Neural cell (in vitro differentiated cells): Measurements from ENCODE around the gene PARD6A.

Source experiments
- CTCF ChIP-seq: fragments of 450-650 bp; IDR thresholded peaks from 2 replicates; pipeline ENCODE4 v1.5.1; 2014; ENCODE audit warnings: antibody characterized with exemption, mild to moderate bottlenecking, moderate library complexity; ENCODE audit not compliant: poor library complexity, severe bottlenecking
- EP300 ChIP-seq: fragments of 450-650 bp; conservative IDR thresholded peaks from 2 replicates; pipeline ENCODE4 v1.6.1; 2014; ENCODE audit warnings: antibody characterized with exemption, mild to moderate bottlenecking, moderate library complexity; ENCODE audit not compliant: poor library complexity, severe bottlenecking
- EZH2 ChIP-seq: fragments of 200-600, 300-800 bp; shearing (Covaris generic), sonication (generic); IDR thresholded peaks from 2 replicates; pipeline ENCODE4 v1.6.1; 2014; ENCODE audit warnings: antibody characterized with exemption, low read length, borderline replicate concordance, mild to moderate bottlenecking; ENCODE audit not compliant: insufficient read depth, poor library complexity, severe bottlenecking
- RAD21 ChIP-seq: fragments of 450-650 bp; conservative IDR thresholded peaks from 2 replicates; pipeline ENCODE4 v1.6.1; 2014; ENCODE audit warnings: antibody characterized with exemption, mild to moderate bottlenecking, moderate library complexity

GRCh38 chr16:67661886-67662652 is 1.3 kb downstream of the PARD6A start:
- TF ChIP-seq EZH2 (no peak), CTCF (no peak), RAD21 (no peak), EP300 (no peak)
